ENCODE measurements around the gene SLC6A18.

SLC6A18 gene

DNA sequence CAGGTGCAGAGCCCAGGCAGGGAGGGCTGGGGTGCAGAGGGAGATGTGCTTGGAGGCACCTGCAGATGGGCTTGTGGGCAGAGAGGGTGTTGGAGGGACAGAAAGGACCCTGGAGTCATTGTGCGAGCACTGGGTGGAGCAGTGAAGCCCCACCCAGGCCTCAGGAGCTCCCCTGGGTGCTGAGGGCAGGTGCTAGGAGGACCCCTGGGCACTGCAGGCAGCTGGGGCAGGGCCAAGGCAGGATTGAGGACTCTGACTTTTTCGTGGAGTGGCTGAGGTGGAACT is 10.3 kb upstream of the SLC6A18 start:
- DNase-seq (ENCODE audit: extremely low read depth, low read depth), result no peak
- no peak overlapping the region for H3K4me3 ChIP-seq (replicated peaks; ENCODE audit: low read depth, low read length)
- TF ChIP-seq, protein P1, sequence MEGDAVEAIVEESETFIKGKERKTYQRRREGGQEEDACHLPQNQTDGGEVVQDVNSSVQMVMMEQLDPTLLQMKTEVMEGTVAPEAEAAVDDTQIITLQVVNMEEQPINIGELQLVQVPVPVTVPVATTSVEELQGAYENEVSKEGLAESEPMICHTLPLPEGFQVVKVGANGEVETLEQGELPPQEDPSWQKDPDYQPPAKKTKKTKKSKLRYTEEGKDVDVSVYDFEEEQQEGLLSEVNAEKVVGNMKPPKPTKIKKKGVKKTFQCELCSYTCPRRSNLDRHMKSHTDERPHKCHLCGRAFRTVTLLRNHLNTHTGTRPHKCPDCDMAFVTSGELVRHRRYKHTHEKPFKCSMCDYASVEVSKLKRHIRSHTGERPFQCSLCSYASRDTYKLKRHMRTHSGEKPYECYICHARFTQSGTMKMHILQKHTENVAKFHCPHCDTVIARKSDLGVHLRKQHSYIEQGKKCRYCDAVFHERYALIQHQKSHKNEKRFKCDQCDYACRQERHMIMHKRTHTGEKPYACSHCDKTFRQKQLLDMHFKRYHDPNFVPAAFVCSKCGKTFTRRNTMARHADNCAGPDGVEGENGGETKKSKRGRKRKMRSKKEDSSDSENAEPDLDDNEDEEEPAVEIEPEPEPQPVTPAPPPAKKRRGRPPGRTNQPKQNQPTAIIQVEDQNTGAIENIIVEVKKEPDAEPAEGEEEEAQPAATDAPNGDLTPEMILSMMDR (IDR thresholded peaks at IDR 0.05; ENCODE audit: low read depth, low read length, missing control alignments), result no peak

DNA sequence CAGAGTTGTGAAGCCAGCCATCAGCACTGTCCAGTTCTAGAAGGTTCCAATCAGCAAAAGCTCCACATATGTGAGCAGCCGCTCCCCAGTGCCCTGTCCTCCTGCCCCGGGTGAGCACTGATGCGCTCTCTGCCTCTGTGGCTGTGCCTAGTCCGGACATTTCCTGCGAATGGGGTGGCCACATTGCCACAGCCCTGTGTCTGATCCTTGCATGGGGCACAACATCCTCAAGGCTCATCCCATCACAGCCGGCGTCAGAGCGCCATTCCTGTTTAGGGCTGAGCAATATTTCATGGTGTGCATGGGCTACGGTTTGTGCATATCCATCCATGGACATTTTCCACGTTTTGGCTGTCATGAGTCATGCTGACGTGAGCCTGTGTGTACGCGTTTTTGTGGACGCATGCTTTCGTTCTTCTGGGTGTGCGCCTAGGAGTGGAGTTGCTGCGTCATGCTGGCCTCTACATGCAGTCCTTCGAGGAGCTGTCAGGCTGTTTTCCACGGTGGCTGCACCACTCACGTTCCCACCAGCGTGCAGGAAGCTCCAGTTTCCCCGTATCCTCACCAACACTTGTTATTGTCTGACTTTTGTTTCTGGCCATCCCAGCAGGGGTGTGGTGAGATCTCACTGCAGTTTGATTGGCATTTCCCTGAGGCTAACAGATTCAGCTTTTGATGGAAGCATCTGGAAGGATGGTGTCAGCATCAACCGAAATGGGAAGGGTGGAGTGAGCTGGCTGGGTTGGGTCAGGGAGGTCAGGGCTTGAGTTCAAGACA is 9.7 kb upstream of the SLC6A18 start:
- no peak for DNase-seq (ENCODE audit: extremely low read depth, low read depth)
- TF ChIP-seq, protein P1 (IDR thresholded peaks at IDR 0.05; ENCODE audit: low read depth, low read length, missing control alignments), result no peak
- H3K4me3 ChIP-seq (replicated peaks; ENCODE audit: low read depth, low read length), result no peak overlapping the region

DNA sequence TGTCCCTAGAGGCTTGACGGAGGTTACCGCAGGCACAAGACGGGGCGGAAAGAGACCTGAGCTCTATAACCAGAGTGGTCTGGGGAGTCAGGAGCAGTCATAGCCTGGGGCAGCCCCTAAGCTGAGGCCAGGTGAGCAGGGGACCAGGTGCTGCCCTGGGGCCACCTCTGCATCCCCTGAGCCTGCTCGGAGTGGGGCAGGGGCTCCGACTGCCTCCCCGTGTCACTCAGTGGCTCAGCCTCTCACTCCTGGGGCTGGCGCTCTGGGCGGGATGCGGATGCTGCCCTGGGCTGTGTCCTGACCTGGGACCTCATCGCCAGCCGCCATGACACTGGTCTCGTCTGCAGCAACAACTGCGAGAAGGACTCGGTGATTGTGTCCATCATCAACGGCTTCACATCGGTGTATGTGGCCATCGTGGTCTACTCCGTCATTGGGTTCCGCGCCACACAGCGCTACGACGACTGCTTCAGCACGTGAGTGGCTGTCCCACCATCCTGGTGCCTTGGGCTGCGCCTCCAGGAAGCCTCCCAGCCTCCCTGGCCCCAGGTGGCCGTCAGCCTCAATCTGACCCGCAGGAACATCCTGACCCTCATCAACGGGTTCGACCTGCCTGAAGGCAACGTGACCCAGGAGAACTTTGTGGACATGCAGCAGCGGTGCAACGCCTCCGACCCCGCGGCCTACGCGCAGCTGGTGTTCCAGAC is 8.8 kb upstream of the SLC6A18 start:
- TF ChIP-seq, protein P1 (IDR thresholded peaks at IDR 0.05; ENCODE audit: low read depth, low read length, missing control alignments), result no peak
- H3K4me3 ChIP-seq (replicated peaks; ENCODE audit: low read depth, low read length), result no peak overlapping the region
- no peak for DNase-seq (ENCODE audit: extremely low read depth, low read depth)

DNA sequence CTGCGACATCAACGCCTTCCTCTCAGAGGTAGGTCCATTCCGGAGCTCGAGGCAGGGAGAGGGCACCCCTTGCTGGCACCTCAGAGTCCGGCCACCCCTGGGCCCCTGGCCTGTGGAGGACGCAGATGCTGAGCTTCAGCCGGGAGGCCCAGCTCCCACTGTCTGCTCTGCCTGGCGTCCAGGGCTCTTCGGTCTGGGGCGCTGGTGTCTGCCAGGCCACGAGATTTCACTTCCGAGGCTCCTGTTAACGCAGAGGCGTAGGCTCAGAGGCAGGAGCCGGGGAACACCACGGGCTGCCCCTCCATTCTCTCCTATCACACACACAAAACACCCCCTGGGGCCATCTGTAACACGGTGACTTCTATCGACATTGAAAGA is 8.3 kb upstream of the SLC6A18 start:
- H3K4me3 ChIP-seq (replicated peaks; ENCODE audit: low read depth, low read length), result no peak overlapping the region
- TF ChIP-seq, protein P1 (IDR thresholded peaks at IDR 0.05; ENCODE audit: low read depth, low read length, missing control alignments), result no peak
- DNase-seq (ENCODE audit: extremely low read depth, low read depth), result no peak

DNA sequence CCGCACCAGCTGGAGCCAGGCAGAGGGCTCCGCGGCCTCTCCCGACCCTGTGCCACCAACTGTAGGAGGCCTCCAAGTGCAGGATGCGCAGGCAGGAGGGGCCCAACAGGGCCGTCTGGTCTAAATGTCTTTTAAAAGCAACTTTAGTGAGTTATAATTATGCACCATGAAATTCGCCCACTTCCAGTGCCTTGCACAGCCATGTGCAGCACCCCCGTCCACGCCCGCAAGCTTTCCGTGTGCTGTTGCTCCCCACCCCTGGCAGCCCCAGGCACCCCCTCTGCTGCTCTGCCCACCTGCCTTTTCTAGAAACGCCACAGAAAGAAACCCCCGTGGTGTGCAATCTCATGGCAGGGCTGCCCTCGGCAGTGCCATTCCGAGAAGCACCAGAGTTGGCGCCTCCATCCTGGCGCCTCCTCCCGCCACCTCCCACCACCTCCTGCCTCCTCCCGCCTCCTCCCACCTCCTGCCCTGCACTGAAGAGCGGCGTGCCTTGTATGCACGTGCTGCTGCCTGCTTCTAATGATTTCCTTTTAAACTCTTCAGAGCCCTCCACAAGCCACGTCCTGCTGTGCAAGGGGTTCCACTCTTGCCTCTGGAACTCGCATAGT is 7.5 kb upstream of the SLC6A18 start:
- TF ChIP-seq, protein P1 (IDR thresholded peaks at IDR 0.05; ENCODE audit: low read depth, low read length, missing control alignments), result no peak
- no peak for DNase-seq (ENCODE audit: extremely low read depth, low read depth)
- no peak overlapping the region for H3K4me3 ChIP-seq (replicated peaks; ENCODE audit: low read depth, low read length)

DNA sequence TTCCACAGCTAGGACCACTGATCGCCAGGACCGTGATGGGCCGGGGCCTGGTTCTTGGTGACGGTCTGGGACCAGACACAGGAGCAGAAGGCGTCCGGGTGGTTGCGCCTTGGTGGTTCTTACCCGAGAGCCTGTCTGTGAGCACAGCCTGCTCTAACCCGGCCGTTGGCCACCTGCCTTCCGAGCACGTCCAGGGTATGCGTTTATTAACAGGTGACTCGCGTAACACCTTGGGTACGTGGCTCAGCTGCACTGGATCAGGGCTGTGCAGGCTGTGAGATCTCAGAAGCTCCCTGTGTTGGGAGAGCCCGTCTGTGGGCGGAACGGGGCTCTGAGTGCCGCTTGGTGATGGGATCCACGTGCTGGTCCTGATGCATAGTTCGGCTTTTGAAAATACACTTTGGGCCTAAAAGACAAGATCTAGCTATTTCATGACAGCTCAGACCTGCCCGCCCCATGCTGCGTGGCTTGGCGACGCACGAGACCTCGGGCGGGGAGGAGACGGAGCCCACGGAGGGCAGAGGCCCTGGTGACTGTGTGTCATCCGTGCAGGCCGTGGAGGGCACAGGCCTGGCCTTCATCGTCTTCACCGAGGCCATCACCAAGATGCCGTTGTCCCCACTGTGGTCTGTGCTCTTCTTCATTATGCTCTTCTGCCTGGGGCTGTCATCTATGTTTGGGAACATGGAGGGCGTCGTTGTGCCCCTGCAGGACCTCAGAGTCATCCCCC is 6.7 kb upstream of the SLC6A18 start:
- TF ChIP-seq, protein P1 (IDR thresholded peaks at IDR 0.05; ENCODE audit: low read depth, low read length, missing control alignments), result no peak
- no peak for DNase-seq (ENCODE audit: extremely low read depth, low read depth)
- no peak overlapping the region for H3K4me3 ChIP-seq (replicated peaks; ENCODE audit: low read depth, low read length)

Data from HFF-Myc (cell line).